Panc1 (cell line): ENCODE data around the gene SC5D. TPM values are rescaled to one million over a fixed set of nuclear protein-coding genes. Genes with fewer than 3 reads are reported as not detected.

Experiments
- ATAC-seq: fragments of 200-7000 bp; cut with Tn5 transposase; 2 replicates; pipeline ENCODE4 v1.9.1; 2020; ENCODE audit warnings: mild to moderate bottlenecking, moderate library complexity
- BruUV-seq: library from RNA; stranded (reverse); fragments of 400-500 nt; replicated peaks from 2 replicates; lab custom pipeline; 2021; lab: Mats Ljungman, UMichigan
- CTCF ChIA-PET: fragments of 300-600 bp; sonication (Branson Sonifier 250); formaldehyde crosslinking; loops from one replicate; lab custom pipeline; 2022; ENCODE audit warnings: antibody characterized with exemption; lab: Charles Lee
- POLR2A ChIA-PET: fragments of 300-600 bp; sonication (Branson Sonifier 250); formaldehyde crosslinking; loops from one replicate; lab custom pipeline; 2022; ENCODE audit warnings: antibody characterized with exemption; lab: Charles Lee
- DNase-seq: peaks from one replicate; pipeline ENCODE4 v3.0.0-alpha.2; 2010; ENCODE audit warnings: low read depth, low spot score
- H3K27ac ChIP-seq: 2 replicates; pipeline ENCODE4 v1.5.1; 2011; ENCODE audit warnings: mild to moderate bottlenecking, low read length, inconsistent platforms
- H3K27me3 ChIP-seq: fragments of 200-500 bp; sonication (Bioruptor generic); 2 replicates; pipeline ENCODE4 v1.6.0; 2014; ENCODE audit warnings: low read length, inconsistent platforms; ENCODE audit not compliant: control insufficient read depth, insufficient read depth
- H3K36me3 ChIP-seq: fragments of 200-500 bp; sonication (Bioruptor generic); 2 replicates; pipeline ENCODE4 v1.5.1; 2014; ENCODE audit warnings: inconsistent platforms, mild to moderate bottlenecking, low read length, moderate library complexity; ENCODE audit not compliant: control insufficient read depth, insufficient read depth
- H3K4me1 ChIP-seq: 2 replicates; pipeline ENCODE4 v1.5.1; 2011; ENCODE audit warnings: inconsistent platforms, mild to moderate bottlenecking, low read length, moderate library complexity; ENCODE audit not compliant: control insufficient read depth, insufficient read depth
- H3K4me3 ChIP-seq, 2 experiments: 2 replicates each; pipeline ENCODE4 v1.5.1; 2011 to 2012; ENCODE audit warnings: low read depth in 2 of 2, low read length in 2 of 2, mild to moderate bottlenecking in 2 of 2, inconsistent platforms in 1 of 2, moderate library complexity in 1 of 2
- H3K9me3 ChIP-seq: fragments of 200-500 bp; sonication (Bioruptor generic); 2 replicates; pipeline ENCODE4 v1.5.1; 2014; ENCODE audit warnings: low read depth, mild to moderate bottlenecking, inconsistent platforms, low read length, moderate library complexity; ENCODE audit not compliant: control insufficient read depth, insufficient read depth
- CTCF ChIP-seq: fragments of 450-650 bp; IDR thresholded peaks from 2 replicates; pipeline ENCODE4 v1.5.1; 2017; ENCODE audit warnings: mild to moderate bottlenecking
- POLR2AphosphoS5 ChIP-seq: IDR thresholded peaks from 2 replicates; pipeline ENCODE4 v1.6.1; 2012; ENCODE audit warnings: mild to moderate bottlenecking, low read depth, low read length, moderate library complexity
- SIN3A ChIP-seq: IDR thresholded peaks from 2 replicates; pipeline ENCODE4 v1.6.1; 2012; ENCODE audit warnings: low read depth, mild to moderate bottlenecking, low read length, moderate library complexity, borderline replicate concordance; ENCODE audit not compliant: insufficient read depth
- TCF7L2 ChIP-seq: IDR thresholded peaks from 2 replicates; pipeline ENCODE4 v1.6.1; 2011; ENCODE audit warnings: mild to moderate bottlenecking, low read depth, low read length, inconsistent platforms
- in situ Hi-C: cut with HindIII; loops from 2 replicates; pipeline ENCODE4 v1.10.0; 2016; ENCODE audit warnings: low sequenced_read_pairs, low pct_unique_long_range_greater_than_20kb
- intact Hi-C: fragments of 100-400 bp; cut with micrococcal nuclease; formaldehyde crosslinking; loops from one replicate; pipeline ENCODE4 v1.10.0; 2022; ENCODE audit not compliant: unreplicated experiment
- total RNA-seq: library from RNA; stranded (reverse); gene quantifications from one replicate; pipeline ENCODE4 v1.2.1, GENCODE V29; 2021; ENCODE audit not compliant: unreplicated experiment
- TF ChIP-seq, protein P1 (sequence below), 2 experiments: IDR thresholded peaks; 2 replicates each; pipeline ENCODE4 v1.6.1; 2011 to 2012; ENCODE audit warnings: low read depth in 2 of 2, control low read depth in 1 of 2, low read length in 1 of 2, mild to moderate bottlenecking in 1 of 2, moderate library complexity in 1 of 2; ENCODE audit not compliant: insufficient read depth in 1 of 2

SC5D gene
- total RNA-seq, 1 experiment from 2014 or later: 54.3 TPM

GRCh38 chr11:121337740-121338272 lies 45.2 kb downstream of the SC5D start:
- TF ChIP-seq TCF7L2 (no peak), CTCF (no peak), POLR2AphosphoS5 (no peak), SIN3A (no peak)
- TF ChIP-seq, protein P1, sequence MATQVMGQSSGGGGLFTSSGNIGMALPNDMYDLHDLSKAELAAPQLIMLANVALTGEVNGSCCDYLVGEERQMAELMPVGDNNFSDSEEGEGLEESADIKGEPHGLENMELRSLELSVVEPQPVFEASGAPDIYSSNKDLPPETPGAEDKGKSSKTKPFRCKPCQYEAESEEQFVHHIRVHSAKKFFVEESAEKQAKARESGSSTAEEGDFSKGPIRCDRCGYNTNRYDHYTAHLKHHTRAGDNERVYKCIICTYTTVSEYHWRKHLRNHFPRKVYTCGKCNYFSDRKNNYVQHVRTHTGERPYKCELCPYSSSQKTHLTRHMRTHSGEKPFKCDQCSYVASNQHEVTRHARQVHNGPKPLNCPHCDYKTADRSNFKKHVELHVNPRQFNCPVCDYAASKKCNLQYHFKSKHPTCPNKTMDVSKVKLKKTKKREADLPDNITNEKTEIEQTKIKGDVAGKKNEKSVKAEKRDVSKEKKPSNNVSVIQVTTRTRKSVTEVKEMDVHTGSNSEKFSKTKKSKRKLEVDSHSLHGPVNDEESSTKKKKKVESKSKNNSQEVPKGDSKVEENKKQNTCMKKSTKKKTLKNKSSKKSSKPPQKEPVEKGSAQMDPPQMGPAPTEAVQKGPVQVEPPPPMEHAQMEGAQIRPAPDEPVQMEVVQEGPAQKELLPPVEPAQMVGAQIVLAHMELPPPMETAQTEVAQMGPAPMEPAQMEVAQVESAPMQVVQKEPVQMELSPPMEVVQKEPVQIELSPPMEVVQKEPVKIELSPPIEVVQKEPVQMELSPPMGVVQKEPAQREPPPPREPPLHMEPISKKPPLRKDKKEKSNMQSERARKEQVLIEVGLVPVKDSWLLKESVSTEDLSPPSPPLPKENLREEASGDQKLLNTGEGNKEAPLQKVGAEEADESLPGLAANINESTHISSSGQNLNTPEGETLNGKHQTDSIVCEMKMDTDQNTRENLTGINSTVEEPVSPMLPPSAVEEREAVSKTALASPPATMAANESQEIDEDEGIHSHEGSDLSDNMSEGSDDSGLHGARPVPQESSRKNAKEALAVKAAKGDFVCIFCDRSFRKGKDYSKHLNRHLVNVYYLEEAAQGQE (IDR thresholded peaks at IDR 0.05; ENCODE audit: insufficient read depth in 1 of 2, low read depth in 2 of 2, low read length in 1 of 2): no peak
- H3K4me3 ChIP-seq: no peak overlapping the region
- CTCF ChIA-PET: no interaction called here
- DNase-seq (no peak), ATAC-seq (no peak)
- no peaks in the 10 kb centered on the region for H3K4me1 ChIP-seq
- intact Hi-C loops (no loop called here), in situ Hi-C loops (no loop called here)
- no TSS peak for BruUV-seq
- POLR2A ChIA-PET: no interaction called here
- no peak overlapping the region for H3K27ac ChIP-seq
- peaks cover 13% of the 10 kb centered on the region for H3K27me3 ChIP-seq
- H3K36me3 ChIP-seq: no peaks in the 10 kb centered on the region
- no peaks in the 10 kb centered on the region for H3K9me3 ChIP-seq

GRCh38 chr11:121338536-121338935 lies 46.0 kb downstream of the SC5D start:
- H3K9me3 ChIP-seq: no peaks in the 10 kb centered on the region
- no peak for ATAC-seq
- no peak for TF ChIP-seq POLR2AphosphoS5
- TF ChIP-seq SIN3A: no peak
- TF ChIP-seq TCF7L2: no peak
- no peak for TF ChIP-seq CTCF
- TF ChIP-seq, protein P1 (IDR thresholded peaks at IDR 0.05; ENCODE audit: insufficient read depth in 1 of 2, low read depth in 2 of 2, low read length in 1 of 2): no peak
- ChIA-PET CTCF (no interaction called here), POLR2A (no interaction called here)
- DNase-seq: no peak
- no peak overlapping the region for H3K27ac ChIP-seq
- H3K4me3 ChIP-seq: no peak overlapping the region
- peaks cover 9% of the 10 kb centered on the region for H3K27me3 ChIP-seq
- H3K4me1 ChIP-seq: no peaks in the 10 kb centered on the region
- no peaks in the 10 kb centered on the region for H3K36me3 ChIP-seq
- intact Hi-C loops: no loop called here
- no TSS peak for BruUV-seq
- in situ Hi-C loops: no loop called here
